Osteoblast (primary cell): ENCODE results near the gene HAUS3. TPM values are rescaled to one million over a fixed set of nuclear protein-coding genes. Genes with fewer than 3 reads are reported as not detected.
A peak's percentile ranks its signal among the peaks of the same experiment; 100 is the strongest.

ENCODE experiments used
- DNase-seq: peaks from one replicate; pipeline ENCODE4 v3.0.0; 2011; ENCODE audit warnings: low spot score, mixed read lengths; ENCODE audit not compliant: insufficient read length; ENCODE audit errors: missing footprints
- H2AFZ ChIP-seq: 2 replicates; pipeline ENCODE4 v1.6.0; 2011; ENCODE audit warnings: mild to moderate bottlenecking, low read length
- H3K27ac ChIP-seq: 2 replicates; pipeline ENCODE4 v1.5.1; 2011; ENCODE audit warnings: mild to moderate bottlenecking, low read depth, low read length, moderate library complexity
- H3K27me3 ChIP-seq: 2 replicates; pipeline ENCODE4 v1.6.0; 2012; ENCODE audit warnings: mild to moderate bottlenecking, control low read depth, inconsistent platforms, low read length, moderate library complexity; ENCODE audit not compliant: insufficient read depth
- H3K36me3 ChIP-seq: 2 replicates; pipeline ENCODE4 v1.5.1; 2011; ENCODE audit warnings: mild to moderate bottlenecking, low read length, control low read depth, moderate library complexity; ENCODE audit not compliant: insufficient read depth
- H3K4me1 ChIP-seq: 2 replicates; pipeline ENCODE4 v1.5.1; 2011; ENCODE audit warnings: mild to moderate bottlenecking, low read length, control low read depth, moderate library complexity; ENCODE audit not compliant: insufficient read depth
- H3K4me2 ChIP-seq: 2 replicates; pipeline ENCODE4 v1.6.0; 2011; ENCODE audit warnings: mild to moderate bottlenecking, low read length; ENCODE audit not compliant: insufficient read depth
- H3K4me3 ChIP-seq: fragments of 200-600 bp; sonication (generic); 3 replicates; pipeline ENCODE4 v1.5.1; 2012; ENCODE audit warnings: mild to moderate bottlenecking, low read length, inconsistent platforms; ENCODE audit not compliant: insufficient read depth
- H3K79me2 ChIP-seq: 2 replicates; pipeline ENCODE4 v1.6.0; 2012; ENCODE audit warnings: mild to moderate bottlenecking, low read length, control low read depth, inconsistent platforms; ENCODE audit not compliant: insufficient read depth
- H3K9me3 ChIP-seq: 2 replicates; pipeline ENCODE4 v1.5.1; 2011; ENCODE audit warnings: low read depth, low read length, control low read depth
- H4K20me1 ChIP-seq: 2 replicates; pipeline ENCODE4 v1.6.0; 2012; ENCODE audit warnings: mild to moderate bottlenecking, low read length, control low read depth; ENCODE audit not compliant: insufficient read depth
- total RNA-seq: library from RNA; depleted of rRNA; stranded (reverse); fragments of >200 nt; gene quantifications from 2 replicates; pipeline ENCODE4 v1.2.3, GENCODE V29; 2012
- TF ChIP-seq, protein P1 (sequence below): IDR thresholded peaks from 2 replicates; pipeline ENCODE4 v1.5.1; 2011; ENCODE audit warnings: mild to moderate bottlenecking, low read depth, low read length, moderate library complexity; ENCODE audit errors: extremely low read depth

Gene HAUS3
- total RNA-seq, 1 donor, result 8.7 TPM

GRCh38 chr4:2262944-2263250 lies 21.0 kb upstream of the HAUS3 start:
- H3K4me1 ChIP-seq, result peaks cover 24% of the 10 kb centered on the region
- H3K27ac ChIP-seq, result peak overlapping the region; percentile 75
- no peak for DNase-seq
- no peaks in the 10 kb centered on the region for H3K27me3 ChIP-seq
- H3K79me2 ChIP-seq, result peaks cover 34% of the 10 kb centered on the region
- peak overlapping the region; percentile 68 for H2AFZ ChIP-seq
- H3K4me3 ChIP-seq, result peak overlapping the region; percentile 78
- no peaks in the 10 kb centered on the region for H3K9me3 ChIP-seq
- no peaks in the 10 kb centered on the region for H3K36me3 ChIP-seq
- peaks cover 27% of the 10 kb centered on the region for H4K20me1 ChIP-seq
- TF ChIP-seq, protein P1, sequence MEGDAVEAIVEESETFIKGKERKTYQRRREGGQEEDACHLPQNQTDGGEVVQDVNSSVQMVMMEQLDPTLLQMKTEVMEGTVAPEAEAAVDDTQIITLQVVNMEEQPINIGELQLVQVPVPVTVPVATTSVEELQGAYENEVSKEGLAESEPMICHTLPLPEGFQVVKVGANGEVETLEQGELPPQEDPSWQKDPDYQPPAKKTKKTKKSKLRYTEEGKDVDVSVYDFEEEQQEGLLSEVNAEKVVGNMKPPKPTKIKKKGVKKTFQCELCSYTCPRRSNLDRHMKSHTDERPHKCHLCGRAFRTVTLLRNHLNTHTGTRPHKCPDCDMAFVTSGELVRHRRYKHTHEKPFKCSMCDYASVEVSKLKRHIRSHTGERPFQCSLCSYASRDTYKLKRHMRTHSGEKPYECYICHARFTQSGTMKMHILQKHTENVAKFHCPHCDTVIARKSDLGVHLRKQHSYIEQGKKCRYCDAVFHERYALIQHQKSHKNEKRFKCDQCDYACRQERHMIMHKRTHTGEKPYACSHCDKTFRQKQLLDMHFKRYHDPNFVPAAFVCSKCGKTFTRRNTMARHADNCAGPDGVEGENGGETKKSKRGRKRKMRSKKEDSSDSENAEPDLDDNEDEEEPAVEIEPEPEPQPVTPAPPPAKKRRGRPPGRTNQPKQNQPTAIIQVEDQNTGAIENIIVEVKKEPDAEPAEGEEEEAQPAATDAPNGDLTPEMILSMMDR, result no peak
- peak overlapping the region; percentile 91 for H3K4me2 ChIP-seq

GRCh38 chr4:2262145-2262943 lies 20.4 kb upstream of the HAUS3 start:
- peak overlapping the region; percentile 75 for H3K27ac ChIP-seq
- peaks cover 24% of the 10 kb centered on the region for H3K4me1 ChIP-seq
- H2AFZ ChIP-seq, result peak overlapping the region; percentile 68
- H4K20me1 ChIP-seq, result peaks cover 32% of the 10 kb centered on the region
- H3K4me2 ChIP-seq, result peak overlapping the region; percentile 91
- H3K36me3 ChIP-seq, result no peaks in the 10 kb centered on the region
- no peaks in the 10 kb centered on the region for H3K27me3 ChIP-seq
- H3K4me3 ChIP-seq, result peak overlapping the region; percentile 87
- peaks cover 40% of the 10 kb centered on the region for H3K79me2 ChIP-seq
- H3K9me3 ChIP-seq, result no peaks in the 10 kb centered on the region
- DNase-seq, result peak; percentile 100
- TF ChIP-seq, protein P1, result no peak

GRCh38 chr4:2261853-2262144 lies 19.9 kb upstream of the HAUS3 start, which contains the start of gene MXD4:
TSS of gene MXD4 (minus strand) at chr4:2262109. CDS start at chr4:2261980, 129 bp downstream.
- Histone ChIP-seq H3K9me3 (no peaks in the 10 kb centered on the region), H4K20me1 (peaks cover 38% of the 10 kb centered on the region), H3K27me3 (no peaks in the 10 kb centered on the region), H3K4me3 (peak within 1 kb of the TSS; percentile 87), H3K36me3 (peaks cover 3% of the 10 kb centered on the region), H3K27ac (peak within 1 kb of the TSS; percentile 75), H2AFZ (peak within 1 kb of the TSS; percentile 68), H3K4me1 (peaks cover 30% of the 10 kb centered on the region), H3K79me2 (peaks cover 44% of the 10 kb centered on the region), H3K4me2 (peak within 1 kb of the TSS; percentile 93)
- TF ChIP-seq, protein P1, result no peak
- DNase-seq, result no peak

- H3K4me3 ChIP-seq, result peak overlapping the region; percentile 87
- TF ChIP-seq, protein P1, result no peak
- H3K27me3 ChIP-seq, result no peaks in the 10 kb centered on the region
- H3K4me1 ChIP-seq, result peaks cover 31% of the 10 kb centered on the region
- peak overlapping the region; percentile 48 for H3K27ac ChIP-seq
- H3K9me3 ChIP-seq, result no peaks in the 10 kb centered on the region
- peak overlapping the region; percentile 93 for H3K4me2 ChIP-seq
- H4K20me1 ChIP-seq, result peaks cover 43% of the 10 kb centered on the region
- DNase-seq, result peak; percentile 98
- peaks cover 5% of the 10 kb centered on the region for H3K36me3 ChIP-seq
- peaks cover 49% of the 10 kb centered on the region for H3K79me2 ChIP-seq
- no peak overlapping the region for H2AFZ ChIP-seq
Measured at GRCh38 chr4:2261110-2261852, 19.4 kb upstream of the HAUS3 start.
